HepG2 (cell line): ENCODE measurements around the gene CDYL2. TPM values are rescaled to one million over a fixed set of nuclear protein-coding genes. Genes with fewer than 3 reads are reported as not detected.

Experiments
- ATAC-seq: fragments of 200-7000 bp; cut with Tn5 transposase; 3 replicates; pipeline ENCODE4 v1.9.1; 2020; ENCODE audit warnings: mild to moderate bottlenecking, moderate library complexity
- BruUV-seq: library from RNA; stranded (reverse); fragments of 400-500 nt; replicated peaks from 2 replicates; lab custom pipeline; 2021; lab: Mats Ljungman, UMichigan
- CTCF ChIA-PET: fragments of 300-600 bp; formaldehyde crosslinking; extraction: SDS; loops from one replicate; lab custom pipeline; 2021; ENCODE audit warnings: low total read pairs, inconsistent platforms, low intra/inter-chr PET ratio; lab: Yijun Ruan, JAX
- POLR2A ChIA-PET: fragments of 350-600 bp; sonication (Branson Sonifier 250); formaldehyde crosslinking; loops from one replicate; lab custom pipeline; 2020; ENCODE audit warnings: antibody characterized with exemption, inconsistent platforms; lab: Yijun Ruan, JAX
- DNase-seq: peaks from one replicate; pipeline ENCODE4 v3.0.0-alpha.2; 2015; ENCODE audit warnings: low spot score
- FAIRE-seq: peaks from 3 replicates; lab custom pipeline; 2011; peaks lifted over from hg19 to GRCh38; lab: Jason Lieb, UNC
- H2AFZ ChIP-seq: one replicate; pipeline ENCODE4 v1.6.1; 2011; ENCODE audit warnings: low read length, inconsistent platforms
- H3K27ac ChIP-seq: fragments of 300-600 bp; 3 replicates; pipeline ENCODE4 v1.8.0; 2011; ENCODE audit warnings: mixed run types, mild to moderate bottlenecking, mixed read lengths, low read length, inconsistent platforms; ENCODE audit not compliant: insufficient read depth; ENCODE audit errors: extremely low read length
- H3K27me3 ChIP-seq, 2 experiments: fragments of 200-600 bp in 1 of 2; 2 replicates in 1 of 2; 3 replicates in 1 of 2; pipeline versions ENCODE4 v1.6.0 to v1.8.0; 2011; ENCODE audit warnings: low read length in 2 of 2, mild to moderate bottlenecking in 2 of 2, moderate library complexity in 2 of 2, inconsistent platforms in 1 of 2; ENCODE audit not compliant: insufficient read depth in 2 of 2, control insufficient read depth in 1 of 2
- H3K36me3 ChIP-seq, 2 experiments: fragments of 200-600 bp in 1 of 2; replicated peaks in 1 of 2; 2 replicates in 1 of 2; 3 replicates in 1 of 2; pipeline versions ENCODE4 v1.5.1 to v1.8.0; 2011; ENCODE audit warnings: low read length in 2 of 2, inconsistent platforms in 1 of 2; ENCODE audit not compliant: insufficient read depth in 2 of 2, control insufficient read depth in 1 of 2
- H3K4me1 ChIP-seq: 2 replicates; pipeline ENCODE4 v1.5.1; 2012; ENCODE audit warnings: low read length, inconsistent platforms; ENCODE audit not compliant: insufficient read depth
- H3K4me2 ChIP-seq: 2 replicates; pipeline ENCODE4 v1.6.0; 2011; ENCODE audit warnings: low read depth, low read length, inconsistent platforms
- H3K4me3 ChIP-seq, 3 experiments: fragments of 200-600 bp in 1 of 3; sonication (generic), shearing (Covaris generic) in 1 of 3; replicated peaks in 1 of 3; 2 replicates each; pipeline ENCODE4 v1.5.1; 2011 to 2016; ENCODE audit warnings: low read length in 3 of 3, inconsistent platforms in 2 of 3, low read depth in 2 of 3, mild to moderate bottlenecking in 2 of 3, control low read depth in 1 of 3, mixed read lengths in 1 of 3; ENCODE audit not compliant: insufficient read depth in 1 of 3
- H3K79me2 ChIP-seq: one replicate; pipeline ENCODE4 v1.6.1; 2011; ENCODE audit warnings: low read length, inconsistent platforms; ENCODE audit not compliant: insufficient read depth
- H3K9ac ChIP-seq: 2 replicates; pipeline ENCODE4 v1.6.0; 2011; ENCODE audit warnings: mild to moderate bottlenecking, low read depth, low read length, inconsistent platforms; ENCODE audit not compliant: insufficient read depth
- H3K9me3 ChIP-seq: 2 replicates; pipeline ENCODE4 v1.5.1; 2012; ENCODE audit warnings: mild to moderate bottlenecking, low read length
- H4K20me1 ChIP-seq: 2 replicates; pipeline ENCODE4 v1.6.0; 2011; ENCODE audit warnings: inconsistent platforms, mild to moderate bottlenecking, low read length, moderate library complexity; ENCODE audit not compliant: insufficient read depth
- IKZF5 ChIP-seq: IDR thresholded peaks from 2 replicates; pipeline ENCODE4 v1.6.1; 2018; ENCODE audit warnings: missing genetic modification reagents, mild to moderate bottlenecking, missing compliant biosample characterization
- TARDBP ChIP-seq: sonication (generic); formaldehyde crosslinking; IDR thresholded peaks from 2 replicates; pipeline ENCODE4 v1.8.0; 2022; ENCODE audit warnings: mild to moderate bottlenecking, missing genetic modification reagents
- TEAD3 ChIP-seq: optimal IDR thresholded peaks from 2 replicates; pipeline ENCODE3; 2016; ENCODE audit warnings: borderline replicate concordance
- ZBTB38 ChIP-seq: sonication (generic); formaldehyde crosslinking; IDR thresholded peaks from 2 replicates; pipeline ENCODE4 v1.5.1; 2020; ENCODE audit warnings: mild to moderate bottlenecking, missing genetic modification reagents
- ZNF343 ChIP-seq: sonication (generic); formaldehyde crosslinking; IDR thresholded peaks from 2 replicates; pipeline ENCODE4 v1.4.0; 2020; ENCODE audit warnings: mild to moderate bottlenecking, missing genetic modification reagents
- ZNF563 ChIP-seq: sonication (generic); formaldehyde crosslinking; IDR thresholded peaks from 2 replicates; pipeline ENCODE4 v1.8.0; 2022; ENCODE audit warnings: mild to moderate bottlenecking, moderate library complexity, missing genetic modification reagents
- ZSCAN30 ChIP-seq: sonication (generic); formaldehyde crosslinking; IDR thresholded peaks from 2 replicates; pipeline ENCODE4 v1.5.0; 2020; ENCODE audit warnings: mild to moderate bottlenecking, missing genetic modification reagents
- WGBS: methylation state at CpG from one replicate; pipeline ENCODE4 v1.1.6; 2017; ENCODE audit warnings: low lambda C conversion rate; 5-methylcytosine and 5-hydroxymethylcytosine counted together
- in situ Hi-C: cut with HindIII; loops from 2 replicates; pipeline ENCODE4 v1.10.0; 2017; ENCODE audit warnings: low pct_unique_long_range_greater_than_20kb; ENCODE audit not compliant: extremely low pct_ligation_motif_present
- intact Hi-C: fragments of 100-400 bp; cut with micrococcal nuclease; formaldehyde crosslinking; loops from one replicate; pipeline ENCODE4 v1.10.0; 2022; ENCODE audit not compliant: unreplicated experiment
- polyA plus RNA-seq, 8 experiments: library from polyadenylated mRNA; depleted of rRNA in 3 of 8; stranded (reverse) in 7 of 8; unstranded in 1 of 8; fragments of >200 nt; fragmentation: Illumina TruSeq in 4 of 8; extraction: Trizol in 4 of 8; gene quantifications; 2 replicates each; pipeline versions ENCODE4 v1.2.1 to v1.2.3, GENCODE V29; 2011 to 2016; ENCODE audit warnings: low read depth in 4 of 8, missing spikeins in 1 of 8, mixed read lengths in 1 of 8; ENCODE audit not compliant: insufficient read depth in 1 of 8
- total RNA-seq, 5 experiments: library from RNA; depleted of rRNA; stranded (reverse); fragments of >200 nt; fragmentation: Illumina TruSeq; extraction: Trizol; gene quantifications; 2 replicates each; pipeline ENCODE4 v1.2.3, GENCODE V29; 2016; ENCODE audit warnings: low read depth in 1 of 5
- TF ChIP-seq, protein P1 (sequence below): sonication (generic); formaldehyde crosslinking; IDR thresholded peaks from 2 replicates; pipeline ENCODE4 v1.5.0; 2020; ENCODE audit warnings: missing genetic modification reagents

CDYL2 gene
- total and polyA plus RNA-seq, 2 of the 13 experiments (the other 11 are each of a cell fraction or from before 2014, with no cell fraction given), result 0.07 to 0.35 TPM

DNA sequence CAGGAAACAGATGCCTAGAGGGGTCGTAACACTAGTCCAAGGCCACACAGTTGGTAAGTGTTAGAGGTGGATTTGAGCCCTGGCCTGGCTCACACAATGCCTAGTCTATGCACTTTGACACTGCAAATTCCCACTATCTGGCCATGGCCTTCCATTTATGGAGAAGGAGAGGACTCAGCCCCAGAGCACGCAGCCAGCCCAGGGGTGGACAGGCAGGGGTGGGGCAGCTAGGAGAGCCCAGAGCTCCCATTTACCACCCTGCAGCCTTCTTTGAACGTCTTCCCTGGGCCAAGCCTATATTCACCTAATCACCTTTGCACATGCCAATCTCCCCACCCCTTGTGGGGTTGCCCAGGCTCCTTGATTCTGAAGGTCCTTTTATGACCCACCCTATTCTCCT lies 182.4 kb downstream of the CDYL2 start:
- BruUV-seq, result no TSS peak
- ATAC-seq (peak; percentile 44; the same call in 1 of the 3 replicates), FAIRE-seq (no peak), DNase-seq (no peak)
- WGBS, result 6% methylated on average over 2 of the region's 3 CpGs
- Histone ChIP-seq H3K4me3 (no peak overlapping the region), H3K4me2 (no peak overlapping the region), H4K20me1 (no peaks in the 10 kb centered on the region), H3K27ac (no peak overlapping the region), H3K27me3 (no peaks in the 10 kb centered on the region), H3K36me3 (no peaks in the 10 kb centered on the region), H3K79me2 (no peaks in the 10 kb centered on the region), H3K9me3 (no peaks in the 10 kb centered on the region), H3K9ac (no peak overlapping the region), H2AFZ (no peak overlapping the region), H3K4me1 (no peaks in the 10 kb centered on the region)
- ChIA-PET CTCF (no interaction called here), POLR2A (no interaction called here)
- intact Hi-C loops (no loop called here), in situ Hi-C loops (no loop called here)
- TF ChIP-seq ZNF563 (CRISPR knock-in tag) (no peak), ZBTB38 (CRISPR knock-in tag) (no peak), TEAD3 (CRISPR knock-in tag) (no peak), ZSCAN30 (no peak), IKZF5 (CRISPR knock-in tag) (no peak), ZNF343 (CRISPR knock-in tag) (no peak), TARDBP (CRISPR knock-in tag) (no peak)
- TF ChIP-seq, protein P1, sequence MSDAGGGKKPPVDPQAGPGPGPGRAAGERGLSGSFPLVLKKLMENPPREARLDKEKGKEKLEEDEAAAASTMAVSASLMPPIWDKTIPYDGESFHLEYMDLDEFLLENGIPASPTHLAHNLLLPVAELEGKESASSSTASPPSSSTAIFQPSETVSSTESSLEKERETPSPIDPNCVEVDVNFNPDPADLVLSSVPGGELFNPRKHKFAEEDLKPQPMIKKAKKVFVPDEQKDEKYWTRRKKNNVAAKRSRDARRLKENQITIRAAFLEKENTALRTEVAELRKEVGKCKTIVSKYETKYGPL (CRISPR knock-in tag), result no peak
